Liver (tissue), 9 donors: Measurements from ENCODE around the gene TOP3A. TPM values are rescaled to one million over a fixed set of nuclear protein-coding genes. Genes with fewer than 3 reads are reported as not detected.
A peak's percentile ranks its signal among the peaks of the same experiment; 100 is the strongest.

Experiments
- DNase-seq: peaks from one replicate; pipeline ENCODE4 v3.0.0-alpha.2; 2017; ENCODE audit warnings: low spot score
- H3K27ac ChIP-seq, 2 donors: one replicate each; pipeline ENCODE4 v1.7.0; 2013; ENCODE audit warnings: inconsistent platforms in 2 of 2, low read length in 2 of 2, control low read depth in 1 of 2, low read depth in 1 of 2, mild to moderate bottlenecking in 1 of 2
- H3K27me3 ChIP-seq, 4 donors: one replicate each; pipeline versions ENCODE4 v1.6.1 to v1.7.0; 2013; ENCODE audit warnings: low read length in 3 of 4, inconsistent platforms in 1 of 4, mild to moderate bottlenecking in 1 of 4, moderate library complexity in 1 of 4; ENCODE audit not compliant: control insufficient read depth in 4 of 4, insufficient read depth in 4 of 4
- H3K36me3 ChIP-seq, 4 donors: one replicate each; pipeline versions ENCODE4 v1.6.1 to v1.7.0; 2013; ENCODE audit warnings: low read length in 3 of 4, mild to moderate bottlenecking in 3 of 4, low read depth in 1 of 4, moderate library complexity in 1 of 4; ENCODE audit not compliant: control insufficient read depth in 4 of 4, insufficient read depth in 3 of 4
- H3K4me1 ChIP-seq, 4 donors: one replicate each; pipeline versions ENCODE4 v1.6.1 to v1.7.0; 2013; ENCODE audit warnings: low read length in 3 of 4, mild to moderate bottlenecking in 3 of 4, moderate library complexity in 1 of 4; ENCODE audit not compliant: control insufficient read depth in 4 of 4, insufficient read depth in 4 of 4
- H3K4me3 ChIP-seq, 3 donors: one replicate each; pipeline versions ENCODE4 v1.6.1 to v1.7.0; 2013; ENCODE audit warnings: low read length in 3 of 3, control low read depth in 1 of 3, low read depth in 1 of 3, mild to moderate bottlenecking in 1 of 3
- H3K9ac ChIP-seq, 2 donors: one replicate each; pipeline ENCODE4 v1.7.0; 2013; ENCODE audit warnings: low read length in 2 of 2, mild to moderate bottlenecking in 2 of 2, moderate library complexity in 2 of 2, control low read depth in 1 of 2, low read depth in 1 of 2
- H3K9me3 ChIP-seq, 4 donors: one replicate each; pipeline versions ENCODE4 v1.6.1 to v1.7.0; 2013; ENCODE audit warnings: low read length in 3 of 4; ENCODE audit not compliant: control insufficient read depth in 4 of 4
- ATF3 ChIP-seq: IDR thresholded peaks from 2 replicates; pipeline ENCODE4 v1.6.1; 2016; ENCODE audit warnings: antibody characterized with exemption
- CTCF ChIP-seq: fragments of 150-350 bp; IDR thresholded peaks from 2 replicates; pipeline ENCODE4 v1.5.1; 2017; ENCODE audit warnings: improper control_type of control experiment, low read depth, low read length; ENCODE audit not compliant: missing input control
- EGR1 ChIP-seq, 2 donors: IDR thresholded peaks; 2 replicates each; pipeline ENCODE4 v1.6.1; 2016 to 2018; ENCODE audit warnings: antibody characterized with exemption in 2 of 2, low read depth in 2 of 2
- FOXA1 ChIP-seq: IDR thresholded peaks from 2 replicates; pipeline ENCODE4 v1.6.1; 2016; ENCODE audit warnings: antibody characterized with exemption
- FOXA2 ChIP-seq: IDR thresholded peaks from 2 replicates; pipeline ENCODE4 v1.6.1; 2016; ENCODE audit warnings: antibody characterized with exemption
- GABPA ChIP-seq, 2 donors: IDR thresholded peaks in 1 of 2; conservative IDR thresholded peaks in 1 of 2; 2 replicates each; pipeline ENCODE4 v1.6.1; 2016; ENCODE audit warnings: antibody characterized with exemption in 2 of 2, mild to moderate bottlenecking in 1 of 2, moderate library complexity in 1 of 2
- HNF4A ChIP-seq, 2 donors: conservative IDR thresholded peaks; 2 replicates each; pipeline ENCODE4 v1.6.1; 2016; ENCODE audit warnings: antibody characterized with exemption in 2 of 2, mild to moderate bottlenecking in 2 of 2
- HNF4G ChIP-seq: IDR thresholded peaks from 2 replicates; pipeline ENCODE4 v1.6.1; 2016; ENCODE audit warnings: antibody characterized with exemption
- JUND ChIP-seq, 2 donors: IDR thresholded peaks; 2 replicates each; pipeline ENCODE4 v1.6.1; 2016; ENCODE audit warnings: antibody characterized with exemption in 2 of 2
- MAX ChIP-seq: IDR thresholded peaks from 2 replicates; pipeline ENCODE4 v1.6.1; 2016; ENCODE audit warnings: antibody characterized with exemption
- NR2F2 ChIP-seq: IDR thresholded peaks from 2 replicates; pipeline ENCODE4 v1.6.1; 2016; ENCODE audit warnings: antibody characterized with exemption
- RAD21 ChIP-seq, 2 donors: IDR thresholded peaks; 2 replicates each; pipeline ENCODE4 v1.6.1; 2016; ENCODE audit warnings: antibody characterized with exemption in 2 of 2, mild to moderate bottlenecking in 2 of 2
- REST ChIP-seq: IDR thresholded peaks from 2 replicates; pipeline ENCODE4 v1.6.1; 2016; ENCODE audit warnings: antibody characterized with exemption, mild to moderate bottlenecking
- RXRA ChIP-seq, 2 donors: IDR thresholded peaks; 2 replicates each; pipeline ENCODE4 v1.6.1; 2017 to 2018; ENCODE audit warnings: antibody characterized with exemption in 2 of 2, mild to moderate bottlenecking in 1 of 2
- SP1 ChIP-seq: IDR thresholded peaks from 2 replicates; pipeline ENCODE4 v1.6.1; 2018; ENCODE audit warnings: antibody characterized with exemption, mild to moderate bottlenecking
- TAF1 ChIP-seq: conservative IDR thresholded peaks from 2 replicates; pipeline ENCODE4 v1.6.1; 2016; ENCODE audit warnings: antibody characterized with exemption, mild to moderate bottlenecking
- YY1 ChIP-seq: IDR thresholded peaks from 2 replicates; pipeline ENCODE4 v1.6.1; 2016; ENCODE audit warnings: antibody characterized with exemption, mild to moderate bottlenecking
- ZBTB33 ChIP-seq: IDR thresholded peaks from 2 replicates; pipeline ENCODE4 v1.6.1; 2016; ENCODE audit warnings: antibody characterized with exemption
- WGBS: extraction: QIAGEN DNeasy Blood & Tissue Kit; methylation state at CpG from one replicate; pipeline ENCODE4 v1.1.7; 2013; 5-methylcytosine and 5-hydroxymethylcytosine counted together
- polyA plus RNA-seq, 2 donors: library from polyadenylated mRNA; stranded (reverse) in 1 of 2; unstranded in 1 of 2; fragments of 200-250 nt in 1 of 2; fragments of >200 nt in 1 of 2; fragmentation: Nextera tagmentation in 1 of 2; extraction: Ambion mirVana in 1 of 2; gene quantifications; one replicate each; pipeline versions ENCODE4 v1.2.1 to v1.2.3, GENCODE V29; 2013 to 2015
- total RNA-seq, 2 donors: library from RNA; depleted of rRNA; stranded (reverse); fragments of >200 nt; gene quantifications; one replicate each; pipeline ENCODE4 v1.2.3, GENCODE V29; 2014
- donor health status: healthy.
- donor health status: healthy.
- donor health status: healthy.
- donor health status: healthy.
- donor health status: healthy.

Gene TOP3A
- total and polyA plus RNA-seq, 4 donors: 6.6 to 37.5 (median 14.3) TPM

GRCh38 chr17:18227635-18228034 lies 87.2 kb downstream of the TOP3A start (continued):
- TF ChIP-seq REST: no peak
- no peak for TF ChIP-seq MAX
- no peak for TF ChIP-seq YY1

- no peak overlapping the region for H3K9ac ChIP-seq
- H3K27ac ChIP-seq: no peak overlapping the region
- WGBS: 57% methylated on average over 16 of the region's 16 CpGs
- no peaks in the 10 kb centered on the region for H3K9me3 ChIP-seq
- H3K36me3 ChIP-seq: no peaks in the 10 kb centered on the region
- DNase-seq: no peak
- H3K27me3 ChIP-seq: no peaks in the 10 kb centered on the region
- TF ChIP-seq JUND (IDR thresholded peaks at IDR 0.05) (no peak), RXRA (IDR thresholded peaks at IDR 0.05) (no peak), EGR1 (IDR thresholded peaks at IDR 0.05; ENCODE audit: low read depth in 2 of 2) (no peak), RAD21 (IDR thresholded peaks at IDR 0.05) (no peak), REST (no peak), ZBTB33 (no peak), NR2F2 (no peak), GABPA (IDR thresholded peaks at IDR 0.05 in 1 of 2, conservative IDR thresholded peaks at IDR 0.05 in 1 of 2) (no peak), YY1 (no peak), HNF4A (conservative IDR thresholded peaks at IDR 0.05) (no peak), SP1 (no peak), FOXA1 (no peak), TAF1 (no peak), ATF3 (no peak), MAX (no peak), FOXA2 (no peak), HNF4G (no peak), CTCF (no peak)
- H3K4me3 ChIP-seq: peak overlapping the region; percentile 18 to 85 (median 43)
- H3K4me1 ChIP-seq: peaks cover 0 to 15% (median 6%) of the 10 kb centered on the region in 4 donors
These were observed 88.4 kb downstream of the TOP3A start for GRCh38 chr17:18226284-18226945.
